Measurements from ENCODE around the gene QRFPR. TPM values are rescaled to one million over a fixed set of nuclear protein-coding genes. Genes with fewer than 3 reads are reported as not detected.

Gene QRFPR
- polyA plus RNA-seq, 3 donors: not detected

GRCh38 chr4:121400632-121401031 is 19.8 kb upstream of the QRFPR start:
- Mint-ChIP-seq H3K4me1 (no peaks in the 10 kb centered on the region), H3K9me3 (peaks cover 0 to 8% (median 0%) of the 10 kb centered on the region in 7 donors), H3K4me3 (no peak overlapping the region), H3K36me3 (no peaks in the 10 kb centered on the region), H3K27me3 (ENCODE audit: low read depth in 3 of 3) (peaks cover 0 to 2% (median 0%) of the 10 kb centered on the region in 3 donors), H3K27ac (no peak overlapping the region)
- WGBS (ENCODE audit: insufficient coverage): no CpG with 5 or more reads among the region's 4 CpGs
- no peaks in the 10 kb centered on the region for H3K4me1 ChIP-seq (ENCODE audit: control insufficient read depth in 1 of 2, insufficient read depth in 2 of 2, low read length in 2 of 2)
- H3K27ac ChIP-seq (ENCODE audit: low read depth in 1 of 2, low read length in 2 of 2): no peak overlapping the region
- H4K20me1 ChIP-seq (ENCODE audit: insufficient read depth, low read length): no peaks in the 10 kb centered on the region
- no peaks in the 10 kb centered on the region for H3K27me3 ChIP-seq (ENCODE audit: control insufficient read depth in 2 of 2, insufficient read depth in 2 of 2, low read length in 2 of 2)
- H3K79me2 ChIP-seq (ENCODE audit: insufficient read depth, low read length): no peaks in the 10 kb centered on the region
- intact Hi-C loops (cut with micrococcal nuclease): no loop called here
- no peaks in the 10 kb centered on the region for H3K36me3 ChIP-seq (replicated peaks in 1 of 2; ENCODE audit: control insufficient read depth in 1 of 2, insufficient read depth in 2 of 2, low read length in 2 of 2)
- no peak overlapping the region for H3K9ac ChIP-seq (ENCODE audit: insufficient read depth, low read length, poor library complexity, severe bottlenecking)
- H3K4me3 ChIP-seq (replicated peaks in 1 of 3; ENCODE audit: low read depth in 2 of 3, low read length in 3 of 3): no peak overlapping the region
- no peaks in the 10 kb centered on the region for H3K9me3 ChIP-seq (replicated peaks in 1 of 2; ENCODE audit: control insufficient read depth in 1 of 2, insufficient read depth in 1 of 2, low read length in 2 of 2)
- H2AFZ ChIP-seq (ENCODE audit: insufficient read depth, low read depth, low read length, poor library complexity, severe bottlenecking): no peak overlapping the region
- DNase-seq: no peak
- H3K4me2 ChIP-seq (replicated peaks; ENCODE audit: extremely low read depth, low read length, poor library complexity, severe bottlenecking): no peak overlapping the region
- no peak for TF ChIP-seq CTCF (IDR thresholded peaks at IDR 0.05)

GRCh38 chr4:121397941-121398601 is 17.3 kb upstream of the QRFPR start:
- Mint-ChIP-seq H3K36me3 (no peaks in the 10 kb centered on the region), H3K4me3 (no peak overlapping the region), H3K27me3 (ENCODE audit: low read depth in 3 of 3) (peaks cover 0 to 2% (median 1%) of the 10 kb centered on the region in 3 donors), H3K9me3 (peaks cover 0 to 5% (median 0%) of the 10 kb centered on the region in 7 donors), H3K27ac (no peak overlapping the region), H3K4me1 (no peaks in the 10 kb centered on the region)
- Histone ChIP-seq H3K9me3 (replicated peaks in 1 of 2; ENCODE audit: control insufficient read depth in 1 of 2, insufficient read depth in 1 of 2, low read length in 2 of 2) (no peaks in the 10 kb centered on the region), H3K36me3 (replicated peaks in 1 of 2; ENCODE audit: control insufficient read depth in 1 of 2, insufficient read depth in 2 of 2, low read length in 2 of 2) (no peaks in the 10 kb centered on the region), H3K4me2 (replicated peaks; ENCODE audit: extremely low read depth, low read length, poor library complexity, severe bottlenecking) (no peak overlapping the region), H4K20me1 (ENCODE audit: insufficient read depth, low read length) (no peaks in the 10 kb centered on the region), H3K4me3 (replicated peaks in 1 of 3; ENCODE audit: low read depth in 2 of 3, low read length in 3 of 3) (no peak overlapping the region), H3K79me2 (ENCODE audit: insufficient read depth, low read length) (no peaks in the 10 kb centered on the region), H3K27ac (ENCODE audit: low read depth in 1 of 2, low read length in 2 of 2) (no peak overlapping the region), H3K4me1 (ENCODE audit: control insufficient read depth in 1 of 2, insufficient read depth in 2 of 2, low read length in 2 of 2) (no peaks in the 10 kb centered on the region), H3K27me3 (ENCODE audit: control insufficient read depth in 2 of 2, insufficient read depth in 2 of 2, low read length in 2 of 2) (no peaks in the 10 kb centered on the region), H2AFZ (ENCODE audit: insufficient read depth, low read depth, low read length, poor library complexity, severe bottlenecking) (no peak overlapping the region), H3K9ac (ENCODE audit: insufficient read depth, low read length, poor library complexity, severe bottlenecking) (no peak overlapping the region)
- DNase-seq: no peak
- intact Hi-C loops (cut with micrococcal nuclease): no loop called here
- TF ChIP-seq CTCF (IDR thresholded peaks at IDR 0.05): no peak
- no CpG with 5 or more reads among the region's 1 CpG for WGBS (ENCODE audit: insufficient coverage)

Measured in CD14-positive monocyte (primary cell).